CD4-positive, alpha-beta T cell treated with Interleukin-21 for 1 hour (primary cell): Measurements from ENCODE around the gene XYLT2.
"Not testable (repeated sequence)": the region's sequence is repeated elsewhere in the genome, so short reads cannot be mapped to it uniquely, and the experiment has no call there.

Source experiments
- DNase-seq: peaks from one replicate; pipeline ENCODE4 v3.0.0-alpha.2; 2020

XYLT2 gene

GRCh38 chr17:50322271-50322670 is 23.7 kb upstream of the XYLT2 start:
- DNase-seq: no peak

DNA sequence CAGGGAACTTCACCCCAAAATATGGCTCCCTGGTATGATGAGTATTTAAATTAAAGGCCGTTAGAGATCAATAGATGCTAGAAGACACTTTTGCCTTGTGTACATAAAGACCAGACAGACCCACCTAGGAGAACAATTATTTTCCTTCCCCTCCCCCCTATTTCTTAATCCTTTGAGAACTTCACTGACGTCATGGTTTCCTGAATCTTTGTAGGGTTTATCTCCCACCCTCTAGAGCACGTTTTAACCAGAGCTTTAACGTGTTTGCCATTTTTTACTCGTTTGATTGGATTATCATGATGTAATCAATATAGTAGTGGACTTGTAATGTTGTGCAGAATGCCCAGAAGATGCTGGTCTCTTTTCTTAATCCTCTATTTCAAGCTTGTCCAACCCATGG is 22.9 kb upstream of the XYLT2 start:
- no peak for DNase-seq

GRCh38 chr17:50325906-50326305 is 20.0 kb upstream of the XYLT2 start:
- no peak for DNase-seq

DNA sequence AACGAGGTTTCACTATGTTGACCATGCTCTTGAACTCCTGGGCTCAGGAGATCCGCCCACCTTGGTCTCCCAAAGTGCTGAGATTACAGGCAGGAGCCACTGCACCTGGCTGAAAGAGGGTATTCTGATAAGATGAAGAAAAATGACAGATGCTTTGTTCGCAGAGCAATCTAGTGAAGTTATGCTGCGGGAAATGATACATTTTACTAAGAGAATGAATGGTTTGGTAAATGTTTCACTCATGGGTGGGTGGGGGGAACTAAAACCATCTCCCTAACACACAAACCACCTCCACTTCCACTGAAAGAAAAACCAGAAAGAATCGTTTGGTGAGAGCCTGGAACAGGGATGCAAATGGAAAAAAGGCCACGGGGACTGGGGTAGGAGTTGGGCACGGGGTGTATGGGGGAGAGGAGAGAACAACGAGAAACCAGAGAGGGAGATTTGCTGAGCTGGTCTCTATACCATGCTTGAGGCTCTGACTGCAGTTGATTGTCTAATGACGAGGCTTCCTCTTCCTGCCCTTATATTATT is 19.0 kb upstream of the XYLT2 start:
- DNase-seq: no peak

DNA sequence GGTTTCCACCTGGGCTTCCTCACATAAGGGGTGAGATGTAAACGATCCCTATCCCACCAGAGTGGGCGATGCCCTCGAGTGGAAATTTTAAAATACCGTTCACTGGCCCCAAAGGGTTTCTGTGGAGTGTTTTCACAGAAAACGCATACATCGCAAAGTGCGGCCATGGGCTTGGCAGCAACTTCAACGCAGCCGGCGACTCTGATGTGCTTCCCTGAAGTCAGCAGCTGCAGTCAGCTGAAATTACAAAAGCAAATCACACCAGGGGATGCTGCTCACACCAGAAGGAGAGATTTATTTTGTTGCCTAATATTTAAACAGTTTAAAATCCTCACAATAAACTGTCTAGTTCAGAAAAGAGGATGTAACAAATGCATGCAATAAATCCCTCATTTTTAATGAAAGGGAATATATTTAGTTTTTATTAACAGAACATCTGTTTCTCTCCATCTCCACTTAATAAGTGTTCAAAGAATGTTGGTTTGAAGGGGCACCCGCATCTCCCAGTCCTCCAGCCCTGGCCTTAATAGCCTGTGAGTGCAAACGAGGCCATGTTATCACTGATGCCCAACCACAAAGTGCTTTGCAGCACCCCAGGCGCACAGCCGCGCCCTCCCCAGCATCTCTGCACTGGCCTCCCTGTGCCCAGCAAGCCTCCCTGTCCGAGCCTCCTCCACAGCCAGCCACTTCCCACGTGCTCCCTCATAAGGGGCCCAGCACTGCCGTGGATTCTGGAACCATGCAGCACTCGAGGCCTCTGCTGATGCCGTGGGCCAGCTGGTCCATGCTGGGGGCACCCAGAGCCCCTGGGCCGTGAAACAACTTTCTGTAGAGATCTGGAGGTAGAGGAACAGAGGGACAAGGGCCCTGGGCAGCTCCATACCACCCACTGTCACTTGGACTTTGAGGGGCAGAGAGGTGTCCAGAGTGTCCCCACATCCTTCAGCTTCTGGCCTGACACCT is 17.3 kb upstream of the XYLT2 start:
- DNase-seq: no peak

DNA sequence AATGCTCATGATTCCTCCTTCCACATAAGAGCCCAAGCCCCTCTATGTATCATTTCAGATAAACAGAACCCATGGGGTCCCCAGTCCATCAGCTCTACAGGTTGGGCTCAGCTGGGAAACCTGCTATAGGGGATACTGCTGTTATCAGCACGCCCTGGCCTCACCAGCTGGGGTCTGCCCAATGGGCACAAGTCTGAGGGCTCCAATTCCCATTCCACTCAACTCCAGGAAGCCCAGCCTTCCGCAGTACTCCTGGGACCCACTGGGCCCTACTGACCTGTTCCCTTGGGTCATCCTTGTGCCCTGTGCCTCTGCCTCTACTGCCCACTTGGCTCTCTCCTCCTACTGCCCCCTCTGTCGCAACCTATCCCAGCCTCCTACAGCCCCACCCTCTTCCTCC is 16.2 kb upstream of the XYLT2 start:
- DNase-seq: no peak

DNA sequence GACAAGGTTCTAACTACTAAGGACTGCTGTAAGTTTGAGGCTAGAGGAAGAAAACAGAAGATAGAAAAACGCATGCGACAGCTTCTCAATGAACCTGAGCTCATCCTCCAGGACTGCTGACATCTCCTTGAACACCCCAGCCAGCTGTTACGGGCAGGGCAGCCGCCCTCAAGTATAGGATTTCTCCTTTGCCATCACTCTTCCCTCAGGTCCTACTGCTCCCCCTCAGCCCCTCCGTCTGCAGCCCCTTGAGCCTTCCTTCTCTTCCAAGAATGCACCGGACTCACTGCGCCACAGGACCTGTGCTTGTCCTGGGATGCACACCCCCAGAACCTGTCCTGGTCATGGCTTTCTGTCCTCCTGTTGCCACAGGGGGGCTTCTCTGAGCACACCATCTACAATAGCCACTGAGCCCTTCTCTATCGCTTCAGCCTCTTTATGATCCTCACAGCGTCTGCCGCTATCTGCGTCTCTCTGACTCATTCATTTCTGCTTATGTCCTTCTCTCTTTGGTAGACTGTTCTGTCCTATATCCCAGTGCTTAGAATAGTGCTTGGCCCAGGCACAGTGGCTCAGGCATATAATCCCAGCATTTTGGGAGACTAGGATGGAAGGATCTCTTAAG is 15.7 kb upstream of the XYLT2 start:
- no peak for DNase-seq

- DNase-seq: no peak
Measured at GRCh38 chr17:50331085-50331791, 14.7 kb upstream of the XYLT2 start.

DNA sequence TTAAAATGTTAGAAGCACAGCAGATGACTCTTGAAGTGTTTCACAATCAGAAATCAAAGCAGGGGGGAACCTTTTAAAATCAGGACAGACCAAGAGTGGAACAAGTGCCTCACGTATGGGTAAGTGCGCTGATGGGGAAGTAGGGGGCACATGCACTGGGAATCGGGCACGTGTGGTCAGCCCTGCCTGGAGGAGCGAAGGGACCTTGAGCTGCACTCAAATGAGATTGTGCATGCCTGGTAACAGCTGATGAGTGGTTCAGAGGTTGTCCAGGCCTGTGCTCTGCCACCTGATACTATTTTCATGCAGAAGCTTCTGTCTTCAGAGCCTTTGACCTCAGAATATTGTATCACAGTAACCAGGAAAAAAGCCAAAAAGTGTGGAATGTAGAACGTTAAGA is 13.7 kb upstream of the XYLT2 start:
- no peak for DNase-seq

GRCh38 chr17:50333291-50334057 is 12.5 kb upstream of the XYLT2 start:
- not testable (repeated sequence) for DNase-seq

- no peak for DNase-seq
Measured at GRCh38 chr17:50337956-50338355, 8.0 kb upstream of the XYLT2 start.

- DNase-seq: no peak
Measured at GRCh38 chr17:50338645-50339044, 7.3 kb upstream of the XYLT2 start.

DNA sequence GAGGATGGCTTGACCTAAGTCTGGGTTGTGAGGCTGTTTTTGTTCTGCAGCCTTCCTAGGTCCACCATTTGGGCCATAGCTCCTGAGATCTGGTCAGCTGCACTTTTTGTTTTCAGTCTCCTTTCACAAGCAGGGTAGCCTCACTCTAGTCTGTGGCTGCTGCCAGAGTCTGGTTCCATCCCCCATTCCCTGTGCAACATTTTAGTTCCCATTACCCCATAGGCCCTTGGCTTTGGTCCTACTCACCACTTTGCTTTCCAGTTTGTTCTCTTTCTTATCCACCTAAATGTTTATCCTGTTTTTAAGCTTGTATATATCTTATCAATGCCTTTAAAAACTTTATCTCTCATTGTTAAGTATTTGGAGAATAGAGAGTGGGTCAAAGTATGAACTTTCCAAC is 6.5 kb upstream of the XYLT2 start:
- no peak for DNase-seq

- DNase-seq: no peak
Measured at GRCh38 chr17:50344731-50345365, 1.1 kb upstream of the XYLT2 start.

DNA sequence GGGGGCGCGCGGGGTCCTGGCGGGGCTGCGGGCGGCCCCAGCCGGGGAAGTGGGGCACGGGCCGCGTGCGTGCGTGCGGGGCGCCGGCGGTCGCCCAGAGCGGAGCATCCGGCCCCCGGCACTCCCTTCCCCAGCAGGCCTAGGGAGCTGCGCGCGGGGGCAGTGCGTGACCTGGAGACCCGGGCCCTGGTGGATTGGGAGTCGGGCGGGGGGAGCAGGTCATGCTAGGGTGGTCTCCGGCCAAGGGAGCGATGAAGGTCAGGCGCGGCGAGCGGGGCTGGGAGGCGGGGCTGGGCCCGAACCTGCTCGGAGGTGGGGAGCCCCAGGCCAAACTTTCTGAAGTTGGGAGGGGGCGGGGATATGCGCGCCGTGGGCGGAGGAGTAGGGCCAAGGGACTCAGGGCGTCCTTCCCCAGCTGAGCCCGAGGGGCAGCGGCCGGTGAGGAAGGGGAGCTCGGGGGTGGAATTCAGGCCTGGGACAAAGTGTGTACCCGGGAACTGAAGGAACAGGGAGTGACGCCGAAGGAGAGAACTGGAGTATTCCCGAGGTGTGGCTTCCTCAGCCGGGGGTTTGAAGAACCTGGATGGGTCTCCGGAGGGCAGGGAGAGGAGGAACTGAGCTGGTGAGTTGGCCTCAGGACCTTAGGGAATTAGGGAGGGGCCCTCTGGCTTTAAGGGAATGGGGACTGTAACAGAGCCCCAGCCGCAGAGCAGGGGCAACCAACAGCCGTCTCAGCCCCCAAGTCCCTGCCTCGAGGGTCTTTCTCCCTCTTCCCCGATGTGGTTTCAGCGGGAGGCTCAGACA is 589 bp downstream of the XYLT2 start:
- DNase-seq: peak; percentile 47

DNA sequence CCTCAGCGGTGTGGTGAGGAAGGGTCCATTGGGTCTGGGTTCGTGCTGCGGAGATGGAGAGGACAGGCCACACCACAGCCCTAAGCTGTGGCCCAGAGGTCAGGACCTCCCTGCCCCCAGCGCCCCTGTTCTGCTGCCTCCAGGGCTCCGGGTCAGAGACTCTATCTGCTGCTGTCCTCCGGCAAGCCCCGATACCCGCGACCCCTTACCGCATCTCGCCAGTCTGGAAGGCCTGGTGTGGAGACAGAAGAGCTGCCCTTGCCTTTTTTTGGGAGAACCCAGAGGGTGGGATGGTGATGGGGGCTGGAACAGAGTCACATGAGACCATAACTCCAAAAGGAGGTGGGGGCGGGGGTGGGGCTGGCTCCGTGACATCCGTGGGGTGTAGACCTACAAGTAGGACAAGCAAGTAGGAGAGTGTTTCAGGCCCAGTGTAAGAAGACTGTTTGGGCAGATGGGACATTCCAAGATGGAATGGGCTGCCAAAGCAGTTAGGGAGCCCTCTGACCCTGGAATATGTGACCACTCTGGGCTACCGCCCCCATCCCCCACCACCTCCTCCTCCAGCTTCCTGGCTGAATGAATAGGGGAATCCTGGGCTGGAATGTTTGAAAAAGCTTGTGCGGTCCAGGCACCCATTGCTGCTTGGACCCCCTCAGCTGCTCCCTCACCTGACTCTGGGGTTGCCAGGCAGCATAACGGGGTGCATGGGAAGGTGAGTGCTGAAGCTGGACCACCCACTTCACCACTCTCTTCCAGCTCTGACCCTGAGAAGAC is 1.4 kb downstream of the XYLT2 start:
- no peak for DNase-seq

DNA sequence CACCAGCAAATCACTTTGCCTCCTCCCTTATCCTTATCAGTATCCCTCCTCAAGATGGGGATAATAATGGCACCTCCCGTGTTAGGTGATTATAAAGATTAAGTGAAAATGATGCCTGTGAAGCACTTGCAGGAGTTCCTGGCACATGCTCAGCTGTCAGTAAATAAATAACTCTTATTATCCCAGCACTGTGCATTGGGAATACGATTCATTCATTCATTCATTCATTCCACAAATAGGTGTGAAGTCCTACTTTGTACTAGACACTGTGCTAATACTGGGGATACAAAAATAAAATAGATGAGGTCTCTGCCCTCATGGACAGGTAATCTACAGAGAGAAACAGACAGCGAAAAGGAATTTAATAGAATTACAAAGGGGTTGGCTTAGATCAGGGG is 2.0 kb downstream of the XYLT2 start:
- no peak for DNase-seq

DNA sequence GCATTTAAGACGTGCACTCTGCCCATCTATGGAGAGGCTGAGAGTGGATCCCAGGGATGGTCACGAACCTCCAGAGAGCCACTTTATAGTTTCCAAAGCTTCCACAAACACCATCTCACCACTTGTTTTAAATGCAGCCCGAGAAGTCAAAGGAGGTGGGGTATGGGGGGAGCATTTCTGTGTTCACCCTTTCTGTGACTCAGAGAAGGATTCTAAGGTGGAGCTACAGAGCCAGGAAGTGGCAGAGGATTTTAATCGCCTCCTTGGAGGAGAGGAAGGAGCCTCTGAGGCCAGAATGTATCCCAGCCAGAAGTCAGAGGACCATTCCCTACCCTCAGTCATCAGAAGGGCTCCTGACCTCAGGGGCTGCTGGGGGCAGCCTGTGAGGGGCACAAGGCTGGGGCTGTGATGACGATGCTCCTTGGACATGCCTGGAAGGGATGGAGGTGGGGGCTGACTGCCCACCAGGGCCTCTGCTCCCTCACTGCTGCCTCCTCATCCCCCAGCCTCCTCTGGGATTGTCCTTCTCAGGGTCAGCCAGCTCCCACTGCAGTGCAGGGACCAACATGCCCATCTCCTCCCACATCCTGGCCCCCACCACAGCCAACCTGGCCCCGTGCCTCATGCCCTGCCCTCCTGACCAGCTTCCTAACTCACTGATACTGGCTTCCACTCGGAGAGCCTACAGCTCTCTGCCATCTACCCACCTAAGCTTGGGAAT is 2.8 kb downstream of the XYLT2 start:
- DNase-seq: no peak

DNA sequence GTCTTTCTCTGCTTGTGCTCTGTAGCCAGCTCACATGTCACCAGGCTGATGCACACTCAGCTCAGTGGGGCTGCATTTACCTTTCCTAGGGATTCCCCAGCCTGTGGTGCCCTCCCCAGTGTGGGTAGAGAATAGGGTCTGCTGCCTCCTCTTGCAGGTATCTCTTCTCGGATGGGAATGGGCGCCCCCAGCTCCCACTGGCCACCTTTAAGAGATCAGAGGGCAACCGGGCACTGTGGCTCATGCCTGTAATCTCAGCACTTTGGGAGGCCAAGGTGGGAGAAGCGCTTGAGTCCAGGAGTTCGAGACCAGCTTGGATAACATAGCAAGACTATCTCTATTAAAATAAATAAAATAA is 3.3 kb downstream of the XYLT2 start:
- no peak for DNase-seq

- DNase-seq: no peak
Measured at GRCh38 chr17:50350733-50351132, 4.8 kb downstream of the XYLT2 start.
